Activated T-cell treated with anti-CD3 and anti-CD28 coated beads, Interleukin-2, amount 50 U/mL, for 4 hours (primary cell): ENCODE results near the gene SLC22A12. TPM values are rescaled to one million over a fixed set of nuclear protein-coding genes. Genes with fewer than 3 reads are reported as not detected.

ENCODE experiments used
- ATAC-seq, 2 donors: fragments of 200-7000 bp; cut with Tn5 transposase; one replicate each; pipeline ENCODE4 v1.10.0; 2021
- DNase-seq: peaks from one replicate; pipeline ENCODE4 v3.0.0-alpha.2; 2020
- H3K27me3 Mint-ChIP-seq: one replicate; pipeline ENCODE4 v1.8.0; 2021; ENCODE audit warnings: low read depth, mixed read lengths
- H3K36me3 Mint-ChIP-seq: one replicate; pipeline ENCODE4 v1.8.0; 2022; ENCODE audit warnings: mixed read lengths; ENCODE audit not compliant: insufficient read depth
- H3K4me1 Mint-ChIP-seq: one replicate; pipeline ENCODE4 v1.8.0; 2021; ENCODE audit warnings: low read depth, mixed read lengths
- H3K4me3 Mint-ChIP-seq: one replicate; pipeline ENCODE4 v1.8.0; 2021; ENCODE audit warnings: mild to moderate bottlenecking, moderate library complexity, mixed read lengths
- H3K9me3 Mint-ChIP-seq: one replicate; pipeline ENCODE4 v1.8.0; 2021; ENCODE audit warnings: mixed read lengths
- total RNA-seq, 3 donors: library from RNA; stranded (reverse); gene quantifications; one replicate each; pipeline ENCODE4 v1.2.1, GENCODE V29; 2021

The SLC22A12 gene
- total RNA-seq, 3 donors from 2014 or later: not detected

GRCh38 chr11:64611869-64612646 lies 21.0 kb downstream of the SLC22A12 start:
- H3K27me3 Mint-ChIP-seq: no peaks in the 10 kb centered on the region
- H3K9me3 Mint-ChIP-seq: no peaks in the 10 kb centered on the region
- H3K36me3 Mint-ChIP-seq: no peaks in the 10 kb centered on the region
- ATAC-seq (no peak), DNase-seq (no peak)
- H3K4me1 Mint-ChIP-seq: peaks cover 8% of the 10 kb centered on the region
- no peak overlapping the region for H3K4me3 Mint-ChIP-seq

- ATAC-seq (no peak), DNase-seq (no peak)
- Mint-ChIP-seq H3K27me3 (no peaks in the 10 kb centered on the region), H3K9me3 (no peaks in the 10 kb centered on the region), H3K4me1 (peaks cover 8% of the 10 kb centered on the region), H3K4me3 (no peak overlapping the region), H3K36me3 (no peaks in the 10 kb centered on the region)
Observed at GRCh38 chr11:64613648-64614047, 22.6 kb downstream of the SLC22A12 start.

- Mint-ChIP-seq H3K4me1 (peaks cover 7% of the 10 kb centered on the region), H3K9me3 (no peaks in the 10 kb centered on the region), H3K27me3 (no peaks in the 10 kb centered on the region), H3K36me3 (no peaks in the 10 kb centered on the region), H3K4me3 (no peak overlapping the region)
- no peak for DNase-seq
- ATAC-seq: no peak
Observed at GRCh38 chr11:64614917-64615316, 23.9 kb downstream of the SLC22A12 start.

- Mint-ChIP-seq H3K36me3 (no peaks in the 10 kb centered on the region), H3K4me1 (peaks cover 7% of the 10 kb centered on the region), H3K27me3 (no peaks in the 10 kb centered on the region), H3K4me3 (no peak overlapping the region), H3K9me3 (no peaks in the 10 kb centered on the region)
- no peak for DNase-seq
- ATAC-seq: no peak
Observed at GRCh38 chr11:64616817-64617216, 25.8 kb downstream of the SLC22A12 start.

DNA sequence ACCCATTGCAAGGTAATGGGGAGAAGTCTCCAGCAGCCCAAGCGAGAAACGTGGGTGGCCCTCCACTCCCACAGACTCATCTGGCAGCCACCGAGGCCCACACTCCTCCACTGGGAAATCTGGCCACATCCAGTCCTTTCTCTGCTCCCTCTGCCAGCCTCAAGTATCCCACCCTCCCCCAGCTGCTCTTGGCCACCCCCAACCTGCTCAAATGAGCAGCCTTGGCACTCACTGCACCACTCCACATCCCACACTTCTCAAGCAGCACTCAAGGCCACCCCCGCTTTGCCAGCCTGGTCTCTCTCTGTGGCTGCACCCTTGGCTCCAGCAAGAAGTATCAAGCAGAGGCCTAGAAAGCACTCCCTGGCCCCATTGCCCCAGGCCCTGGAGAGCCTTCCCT lies 28.2 kb downstream of the SLC22A12 start:
- peaks cover 2% of the 10 kb centered on the region for H3K4me1 Mint-ChIP-seq
- H3K9me3 Mint-ChIP-seq: no peaks in the 10 kb centered on the region
- H3K4me3 Mint-ChIP-seq: no peak overlapping the region
- no peaks in the 10 kb centered on the region for H3K27me3 Mint-ChIP-seq
- no peak for ATAC-seq
- no peak for DNase-seq
- no peaks in the 10 kb centered on the region for H3K36me3 Mint-ChIP-seq

DNA sequence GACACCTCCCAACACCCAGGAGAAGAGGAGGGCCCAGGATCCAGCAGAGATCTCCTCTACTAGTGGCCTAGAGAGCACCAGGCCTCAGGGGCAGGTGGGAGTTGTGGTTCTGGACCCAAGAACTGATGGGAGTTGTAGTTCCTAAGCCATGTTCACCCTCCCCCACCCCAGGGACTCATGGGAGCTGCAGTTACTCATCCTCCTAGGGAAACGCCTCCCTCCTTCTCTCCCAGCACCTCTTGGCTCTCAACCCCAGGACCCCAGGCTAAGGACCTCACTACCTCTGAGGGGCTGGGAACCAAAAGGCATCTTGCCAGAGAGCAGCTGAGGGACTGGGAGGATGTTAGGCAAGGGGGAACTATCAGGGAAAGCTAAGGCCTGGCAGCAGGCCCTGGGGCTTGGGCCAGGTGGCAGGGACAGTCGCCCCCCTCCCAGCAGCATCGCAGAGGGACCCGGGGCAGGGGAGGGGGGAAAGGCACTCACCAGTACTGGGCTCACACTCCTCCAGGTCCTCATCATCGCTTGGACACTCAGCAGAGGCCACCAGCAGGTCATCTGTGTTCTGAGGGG lies 28.9 kb downstream of the SLC22A12 start:
- Mint-ChIP-seq H3K4me3 (no peak overlapping the region), H3K4me1 (peaks cover 2% of the 10 kb centered on the region), H3K9me3 (no peaks in the 10 kb centered on the region), H3K36me3 (no peaks in the 10 kb centered on the region), H3K27me3 (no peaks in the 10 kb centered on the region)
- ATAC-seq (peak in 1 of 2 donors; percentile 44), DNase-seq (no peak)

- H3K9me3 Mint-ChIP-seq: no peaks in the 10 kb centered on the region
- peaks cover 2% of the 10 kb centered on the region for H3K4me1 Mint-ChIP-seq
- H3K4me3 Mint-ChIP-seq: no peak overlapping the region
- H3K36me3 Mint-ChIP-seq: no peaks in the 10 kb centered on the region
- H3K27me3 Mint-ChIP-seq: no peaks in the 10 kb centered on the region
- ATAC-seq (no peak), DNase-seq (no peak)
Observed at GRCh38 chr11:64620381-64620971, 29.5 kb downstream of the SLC22A12 start.

GRCh38 chr11:64621283-64622019 lies 30.4 kb downstream of the SLC22A12 start:
- no peaks in the 10 kb centered on the region for H3K9me3 Mint-ChIP-seq
- no peak for DNase-seq
- H3K4me1 Mint-ChIP-seq: peaks cover 2% of the 10 kb centered on the region
- H3K4me3 Mint-ChIP-seq: no peak overlapping the region
- ATAC-seq: no peak
- H3K36me3 Mint-ChIP-seq: no peaks in the 10 kb centered on the region
- H3K27me3 Mint-ChIP-seq: no peaks in the 10 kb centered on the region

- ATAC-seq (no peak), DNase-seq (no peak)
- Mint-ChIP-seq H3K9me3 (no peaks in the 10 kb centered on the region), H3K27me3 (no peaks in the 10 kb centered on the region), H3K36me3 (no peaks in the 10 kb centered on the region), H3K4me3 (no peak overlapping the region), H3K4me1 (peaks cover 2% of the 10 kb centered on the region)
Observed at GRCh38 chr11:64622681-64623080, 31.7 kb downstream of the SLC22A12 start.

- no peaks in the 10 kb centered on the region for H3K27me3 Mint-ChIP-seq
Observed at GRCh38 chr11:64624883-64625481, 34.0 kb downstream of the SLC22A12 start.

DNA sequence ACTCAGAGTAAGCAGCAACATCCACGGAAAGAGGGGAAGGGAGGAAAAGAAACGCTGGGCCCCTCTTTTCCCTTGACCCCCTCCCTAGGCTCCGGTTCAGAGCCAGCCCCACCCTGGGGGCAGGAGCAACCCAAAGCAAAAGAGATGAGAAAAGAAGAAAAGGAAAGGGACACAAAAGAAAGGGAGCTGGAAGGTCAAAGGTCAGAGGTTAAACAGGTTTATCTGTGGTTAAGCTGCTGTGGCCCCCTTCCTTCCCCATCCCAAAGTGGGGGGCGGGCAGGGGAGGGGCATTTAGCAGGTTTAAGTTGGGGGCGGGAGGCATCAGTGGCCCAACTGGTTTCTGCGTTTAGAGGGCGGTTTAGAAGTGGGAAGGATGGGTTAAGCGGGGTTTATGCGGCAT lies 35.6 kb downstream of the SLC22A12 start:
- Mint-ChIP-seq H3K4me1 (no peaks in the 10 kb centered on the region), H3K36me3 (no peaks in the 10 kb centered on the region), H3K27me3 (no peaks in the 10 kb centered on the region), H3K9me3 (no peaks in the 10 kb centered on the region), H3K4me3 (no peak overlapping the region)
- ATAC-seq (no peak), DNase-seq (no peak)

More at GRCh38 chr11:64624883-64625481, 34.0 kb downstream of the SLC22A12 start:
- Mint-ChIP-seq H3K9me3 (no peaks in the 10 kb centered on the region), H3K4me1 (peaks cover 2% of the 10 kb centered on the region), H3K36me3 (no peaks in the 10 kb centered on the region), H3K4me3 (no peak overlapping the region)
- no peak for DNase-seq
- ATAC-seq: no peak

GRCh38 chr11:64627371-64627770 lies 36.4 kb downstream of the SLC22A12 start:
- H3K4me3 Mint-ChIP-seq: no peak overlapping the region
- ATAC-seq (no peak), DNase-seq (no peak)
- H3K9me3 Mint-ChIP-seq: no peaks in the 10 kb centered on the region
- no peaks in the 10 kb centered on the region for H3K36me3 Mint-ChIP-seq
- H3K27me3 Mint-ChIP-seq: no peaks in the 10 kb centered on the region
- no peaks in the 10 kb centered on the region for H3K4me1 Mint-ChIP-seq

GRCh38 chr11:64628596-64628995 lies 37.6 kb downstream of the SLC22A12 start:
- no peaks in the 10 kb centered on the region for H3K9me3 Mint-ChIP-seq
- no peaks in the 10 kb centered on the region for H3K36me3 Mint-ChIP-seq
- no peak overlapping the region for H3K4me3 Mint-ChIP-seq
- H3K4me1 Mint-ChIP-seq: peaks cover 2% of the 10 kb centered on the region
- no peaks in the 10 kb centered on the region for H3K27me3 Mint-ChIP-seq
- ATAC-seq: no peak
- DNase-seq: no peak

DNA sequence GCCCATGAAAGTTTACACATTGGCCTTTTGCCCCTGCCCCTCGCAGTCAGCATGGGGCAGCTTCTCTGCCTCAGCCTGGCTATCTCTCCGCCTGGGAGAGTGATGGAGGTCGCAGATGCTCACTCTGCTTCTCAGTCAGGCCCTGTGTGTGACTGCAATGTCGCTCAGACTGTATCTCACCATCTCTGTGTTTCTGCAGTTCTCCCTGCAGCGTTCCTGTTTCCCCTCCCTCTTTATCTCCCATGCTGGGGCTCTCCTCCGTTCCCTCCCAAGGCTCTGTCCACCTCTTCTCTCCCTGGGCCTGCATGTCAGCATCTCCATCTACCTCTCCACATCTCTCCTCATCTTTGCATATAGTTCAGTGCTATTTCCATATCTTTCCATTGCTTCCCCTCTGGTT lies 38.1 kb downstream of the SLC22A12 start:
- no peaks in the 10 kb centered on the region for H3K27me3 Mint-ChIP-seq
- no peaks in the 10 kb centered on the region for H3K9me3 Mint-ChIP-seq
- peaks cover 7% of the 10 kb centered on the region for H3K4me1 Mint-ChIP-seq
- ATAC-seq (no peak), DNase-seq (no peak)
- H3K36me3 Mint-ChIP-seq: no peaks in the 10 kb centered on the region
- no peak overlapping the region for H3K4me3 Mint-ChIP-seq
